H1 (cell line): Measurements from ENCODE around the gene FAM234A. TPM values are rescaled to one million over a fixed set of nuclear protein-coding genes. Genes with fewer than 3 reads are reported as not detected.
A peak's percentile ranks its signal among the peaks of the same experiment; 100 is the strongest.

Experiments used
- CTCF ChIA-PET: fragments of 300-600 bp; sonication (Branson Sonifier 250); formaldehyde crosslinking; loops from one replicate; lab custom pipeline; 2021; ENCODE audit not compliant: partially characterized antibody; lab: Charles Lee
- POLR2A ChIA-PET: fragments of 300-600 bp; sonication (Branson Sonifier 250); formaldehyde crosslinking; loops from one replicate; lab custom pipeline; 2021; ENCODE audit warnings: inconsistent platforms; ENCODE audit not compliant: partially characterized antibody; lab: Charles Lee
- DNase-seq, 2 experiments: peaks; one replicate each; pipeline versions ENCODE4 v3.0.0 to v3.0.0-alpha.2; 2010 to 2022; ENCODE audit warnings: low spot score in 2 of 2, low read depth in 1 of 2, mixed read lengths in 1 of 2
- FAIRE-seq: peaks from 2 replicates; lab custom pipeline; 2011; peaks lifted over from hg19 to GRCh38; lab: Jason Lieb, UNC
- H2AFZ ChIP-seq: 2 replicates; pipeline ENCODE4 v1.8.1; 2012; ENCODE audit warnings: low read length, inconsistent platforms
- H2AK5ac ChIP-seq: 2 replicates; pipeline ENCODE4 v1.6.1; 2013; ENCODE audit warnings: low read depth, low read length
- H2BK120ac ChIP-seq: replicated peaks from 2 replicates; pipeline ENCODE3; 2013; ENCODE audit warnings: low read depth, low read length, inconsistent platforms
- H2BK12ac ChIP-seq: 2 replicates; pipeline ENCODE4 v1.6.1; 2013; ENCODE audit warnings: low read depth, low read length
- H2BK15ac ChIP-seq: 2 replicates; pipeline ENCODE4 v1.6.1; 2013; ENCODE audit warnings: low read length
- H2BK20ac ChIP-seq: 2 replicates; pipeline ENCODE4 v1.6.1; 2013; ENCODE audit warnings: low read length
- H2BK5ac ChIP-seq: 2 replicates; pipeline ENCODE4 v1.6.1; 2013; ENCODE audit warnings: low read depth, low read length
- H3K14ac ChIP-seq: 2 replicates; pipeline ENCODE4 v1.6.1; 2013; ENCODE audit warnings: inconsistent platforms; ENCODE audit not compliant: insufficient read length
- H3K18ac ChIP-seq: 2 replicates; pipeline ENCODE4 v1.6.1; 2013; ENCODE audit warnings: low read length; ENCODE audit errors: extremely low read depth
- H3K23ac ChIP-seq: 2 replicates; pipeline ENCODE4 v1.6.1; 2013; ENCODE audit warnings: inconsistent platforms; ENCODE audit not compliant: insufficient read length
- H3K23me2 ChIP-seq: 2 replicates; pipeline ENCODE4 v1.6.1; 2013; ENCODE audit warnings: low read depth, low read length
- H3K27ac ChIP-seq: 2 replicates; pipeline ENCODE4 v1.6.1; 2011; ENCODE audit warnings: low read depth, low read length, inconsistent platforms
- H3K27me3 ChIP-seq, 4 experiments: replicated peaks in 1 of 4; 1 replicate in 1 of 4; 2 replicates in 3 of 4; pipeline versions ENCODE4 v1.6.1 to v1.8.1; 2011 to 2013; ENCODE audit warnings: low read length in 3 of 4, mild to moderate bottlenecking in 3 of 4, inconsistent platforms in 2 of 4, mixed read lengths in 2 of 4, moderate library complexity in 1 of 4; ENCODE audit not compliant: control insufficient read depth in 3 of 4, insufficient read depth in 3 of 4; ENCODE audit errors: extremely low read depth in 1 of 4
- H3K36me3 ChIP-seq, 4 experiments: 2 replicates each; pipeline versions ENCODE4 v1.6.1 to v1.8.1; 2011 to 2013; ENCODE audit warnings: mild to moderate bottlenecking in 4 of 4, low read length in 3 of 4, moderate library complexity in 2 of 4, control low read depth in 1 of 4, inconsistent platforms in 1 of 4; ENCODE audit not compliant: insufficient read depth in 4 of 4, control insufficient read depth in 2 of 4
- H3K4ac ChIP-seq: replicated peaks from 2 replicates; pipeline ENCODE3; 2013; ENCODE audit warnings: low read length, low read depth, mixed read lengths, inconsistent platforms; ENCODE audit not compliant: insufficient read length
- H3K4me1 ChIP-seq, 4 experiments: replicated peaks in 1 of 4; 1 replicate in 1 of 4; 2 replicates in 3 of 4; pipeline versions ENCODE4 v1.6.1 to v1.8.1; 2011 to 2013; ENCODE audit warnings: low read length in 3 of 4, inconsistent platforms in 2 of 4, mixed read lengths in 1 of 4; ENCODE audit not compliant: insufficient read depth in 4 of 4, control insufficient read depth in 3 of 4
- H3K4me2 ChIP-seq, 2 experiments: 2 replicates each; pipeline versions ENCODE4 v1.6.1 to v1.8.1; 2011 to 2013; ENCODE audit warnings: low read depth in 2 of 2, low read length in 2 of 2, control low read depth in 1 of 2, inconsistent platforms in 1 of 2, mild to moderate bottlenecking in 1 of 2; ENCODE audit not compliant: insufficient read depth in 1 of 2
- H3K4me3 ChIP-seq, 4 experiments: fragments of 200-600, 300-600 bp in 1 of 4; sonication (generic), shearing (Covaris generic), sonication (Bioruptor Twin) in 1 of 4; 2 replicates each; pipeline versions ENCODE4 v1.5.1 to v1.8.1; 2011 to 2016; ENCODE audit warnings: low read length in 4 of 4, low read depth in 3 of 4, control low read depth in 2 of 4, inconsistent platforms in 2 of 4, mild to moderate bottlenecking in 2 of 4, mixed read lengths in 1 of 4, moderate library complexity in 1 of 4; ENCODE audit not compliant: insufficient read depth in 2 of 4; ENCODE audit errors: extremely low read depth in 1 of 4
- H3K56ac ChIP-seq: replicated peaks from 2 replicates; pipeline ENCODE3; 2013; ENCODE audit warnings: low read depth, mild to moderate bottlenecking, mixed read lengths, low read length, inconsistent platforms; ENCODE audit not compliant: insufficient read length
- H3K79me1 ChIP-seq: 2 replicates; pipeline ENCODE4 v1.6.1; 2013; ENCODE audit warnings: low read depth, low read length, control low read depth
- H3K79me2 ChIP-seq, 2 experiments: 2 replicates each; pipeline versions ENCODE4 v1.6.1 to v1.8.1; 2012 to 2013; ENCODE audit warnings: low read length in 2 of 2, mild to moderate bottlenecking in 2 of 2, inconsistent platforms in 1 of 2; ENCODE audit not compliant: insufficient read depth in 2 of 2, control insufficient read depth in 1 of 2
- H3K9ac ChIP-seq, 4 experiments: replicated peaks in 1 of 4; 1 replicate in 1 of 4; 2 replicates in 3 of 4; pipeline versions ENCODE4 v1.6.1 to v1.8.1; 2011 to 2013; ENCODE audit warnings: low read depth in 3 of 4, low read length in 3 of 4, control low read depth in 2 of 4, mild to moderate bottlenecking in 2 of 4, moderate library complexity in 2 of 4, inconsistent platforms in 1 of 4; ENCODE audit errors: extremely low read depth in 1 of 4
- H3K9me3 ChIP-seq, 2 experiments: 2 replicates each; pipeline versions ENCODE4 v1.6.1 to v1.8.1; 2012 to 2013; ENCODE audit warnings: mild to moderate bottlenecking in 2 of 2, moderate library complexity in 2 of 2, control low read depth in 1 of 2, inconsistent platforms in 1 of 2, low read depth in 1 of 2, low read length in 1 of 2, mixed read lengths in 1 of 2; ENCODE audit not compliant: insufficient read depth in 2 of 2
- H4K20me1 ChIP-seq, 2 experiments: replicated peaks in 1 of 2; 2 replicates each; pipeline versions ENCODE3 to v1.8.1; 2011 to 2013; ENCODE audit warnings: inconsistent platforms in 2 of 2, low read length in 2 of 2, mild to moderate bottlenecking in 1 of 2; ENCODE audit not compliant: insufficient read depth in 2 of 2, control insufficient read depth in 1 of 2
- H4K5ac ChIP-seq: 2 replicates; pipeline ENCODE4 v1.6.1; 2013; ENCODE audit warnings: low read length, low read depth, mixed read lengths, inconsistent platforms; ENCODE audit not compliant: insufficient read length
- H4K8ac ChIP-seq: 2 replicates; pipeline ENCODE4 v1.8.0; 2013; ENCODE audit warnings: mild to moderate bottlenecking, moderate library complexity, low read length, inconsistent platforms; ENCODE audit not compliant: insufficient read depth; ENCODE audit errors: extremely low read depth
- H4K91ac ChIP-seq: replicated peaks from 2 replicates; pipeline ENCODE3; 2013; ENCODE audit warnings: low read length, mixed read lengths, inconsistent platforms; ENCODE audit not compliant: insufficient read length
- BACH1 ChIP-seq: IDR thresholded peaks from 2 replicates; pipeline ENCODE4 v1.6.1; 2012; ENCODE audit warnings: low read length, improper control_type of control experiment
- CHD1 ChIP-seq: IDR thresholded peaks from 2 replicates; pipeline ENCODE4 v1.6.1; 2012; ENCODE audit warnings: low read depth, low read length, improper control_type of control experiment
- FOSL1 ChIP-seq: IDR thresholded peaks from 2 replicates; pipeline ENCODE4 v1.6.1; 2011; ENCODE audit warnings: mild to moderate bottlenecking, low read depth, low read length, moderate library complexity; ENCODE audit not compliant: insufficient read depth
- KDM4A ChIP-seq: IDR thresholded peaks from one replicate; pipeline ENCODE4 v1.7.1; 2012; ENCODE audit warnings: low read depth, mild to moderate bottlenecking, moderate library complexity, low read length, inconsistent platforms; ENCODE audit not compliant: severe bottlenecking
- NANOG ChIP-seq: IDR thresholded peaks from 2 replicates; pipeline ENCODE4 v1.6.1; 2011; ENCODE audit warnings: low read length, low read depth, mild to moderate bottlenecking, inconsistent platforms; ENCODE audit not compliant: insufficient read depth, poor library complexity, severe bottlenecking
- PHF8 ChIP-seq: fragments of 200-600 bp; sonication (generic); conservative IDR thresholded peaks from 2 replicates; pipeline ENCODE4 v1.7.1; 2012; ENCODE audit warnings: low read depth, mild to moderate bottlenecking, inconsistent platforms, low read length, moderate library complexity
- SUZ12 ChIP-seq: fragments of 200-600 bp; sonication (generic); IDR thresholded peaks from 2 replicates; pipeline ENCODE4 v1.6.1; 2012; ENCODE audit warnings: mild to moderate bottlenecking, inconsistent platforms, low read length, moderate library complexity, mixed read lengths
- TAF1 ChIP-seq: IDR thresholded peaks from 2 replicates; pipeline ENCODE4 v1.6.1; 2011; ENCODE audit warnings: mild to moderate bottlenecking, low read depth, low read length
- TCF12 ChIP-seq: IDR thresholded peaks from 2 replicates; pipeline ENCODE4 v1.6.1; 2011; ENCODE audit warnings: low read depth, mild to moderate bottlenecking, low read length
- TEAD4 ChIP-seq: IDR thresholded peaks from 2 replicates; pipeline ENCODE4 v1.6.1; 2012; ENCODE audit warnings: low read depth, low read length, inconsistent platforms, mixed read lengths
- ZNF274 ChIP-seq: IDR thresholded peaks from 2 replicates; pipeline ENCODE4 v1.7.0; 2012; ENCODE audit warnings: low read length, borderline replicate concordance; ENCODE audit errors: extremely low read depth
- WGBS, 2 experiments: shearing (Covaris generic) in 1 of 2; methylation state at CpG; one replicate each; pipeline versions ENCODE4 v1.1.6 to v1.1.7; 2013 to 2015; ENCODE audit warnings: low lambda C conversion rate in 2 of 2, mixed read lengths in 2 of 2, inconsistent platforms in 1 of 2, low coverage in 1 of 2, missing lambda C conversion rate in 1 of 2; ENCODE audit not compliant: insufficient replicate concordance in 2 of 2, insufficient coverage in 1 of 2, insufficient read length in 1 of 2; ENCODE audit errors: extremely low coverage in 1 of 2, missing lambda C conversion rate in 1 of 2; 5-methylcytosine and 5-hydroxymethylcytosine counted together
- polyA plus RNA-seq, 7 experiments: library from polyadenylated mRNA; depleted of rRNA in 3 of 7; stranded (reverse) in 5 of 7; unstranded in 2 of 7; fragments of >200 nt in 5 of 7; fragments of 200-250 nt in 2 of 7; gene quantifications; 1 replicate in 5 of 7; 2 replicates in 1 of 7; 4 replicates in 1 of 7; pipeline versions ENCODE4 v1.2.1 to v1.2.3, GENCODE V29; 2011 to 2013; ENCODE audit warnings: missing spikeins in 2 of 7, mixed read lengths in 2 of 7
- total RNA-seq: library from RNA; stranded (reverse); fragmentation: NEBNext Ultra II Directional; extraction: Animal tissue kit (Norgen Biotek cat#: 25700); gene quantifications from 2 replicates; pipeline ENCODE4 v1.2.1, GENCODE V29; 2021
- TF ChIP-seq, protein P1 (sequence below): IDR thresholded peaks from 2 replicates; pipeline ENCODE4 v1.6.1; 2012; ENCODE audit warnings: inconsistent platforms

FAM234A gene
- total and polyA plus RNA-seq, 2 of the 8 experiments (the other 6 are each of a cell fraction or from before 2014, with no cell fraction given): 80.6 to 104 TPM

DNA sequence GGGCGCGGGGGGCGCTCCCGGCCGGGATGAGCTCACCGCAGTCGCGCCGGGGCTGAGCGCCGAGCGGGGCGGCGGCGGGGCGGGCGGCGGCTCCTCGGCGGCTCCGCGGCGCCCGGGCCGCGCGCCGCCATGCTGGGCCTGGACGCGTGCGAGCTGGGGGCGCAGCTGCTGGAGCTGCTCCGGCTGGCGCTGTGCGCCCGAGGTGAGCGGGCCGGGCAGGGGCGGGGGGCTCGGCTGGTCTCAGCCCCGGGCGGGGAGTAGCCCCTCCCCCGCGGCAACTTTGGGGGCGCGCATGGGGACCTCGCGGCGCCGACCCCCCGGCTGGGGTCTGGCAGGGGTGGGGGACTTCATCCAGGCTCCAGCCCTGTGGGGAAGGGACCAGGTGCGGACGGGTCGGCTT is 45.9 kb downstream of the FAM234A start, which contains the start of gene ARHGDIG:
ARHGDIG (plus strand) TSS at position 40 of the 400 bp plus-strand sequence; CDS start at position 130, 90 bp downstream.
- peak within 1 kb of the TSS; percentile 59 to 76 for H3K4me2 ChIP-seq
- H3K79me1 ChIP-seq: no peaks in the 10 kb centered on the region
- ChIA-PET POLR2A (interaction anchor here (1.4 to 1.5 kb wide), 2 partner anchors 10 to 17 kb away, joined by 3 to 4 read pairs; no protein-coding TSS in a partner anchor), CTCF (interaction anchor here (1.1 to 1.9 kb wide), 3 partner anchors 10 to 82 kb away, joined by 3 to 7 read pairs (median 6); no protein-coding TSS in a partner anchor)
- FAIRE-seq (no peak), DNase-seq (no peak)
- H3K56ac ChIP-seq: no peak within 1 kb of the TSS
- H3K4me3 ChIP-seq: peak within 1 kb of the TSS; percentile 44 to 70 (median 44)
- peaks cover 6% of the 10 kb centered on the region; the same call in 1 of the 2 replicates for H3K23me2 ChIP-seq
- H4K91ac ChIP-seq: peak within 1 kb of the TSS; percentile 40
- H3K36me3 ChIP-seq: no peaks in the 10 kb centered on the region
- H2BK12ac ChIP-seq: no peak within 1 kb of the TSS
- H3K27ac ChIP-seq: no peak within 1 kb of the TSS
- H2AK5ac ChIP-seq: no peak within 1 kb of the TSS
- H3K14ac ChIP-seq: no peak within 1 kb of the TSS
- TF ChIP-seq FOSL1 (no peak), BACH1 (no peak), CHD1 (no peak), KDM4A (peak; percentile 60), PHF8 (0 out of 2 replicates have a peak, but pooled peaks have one; percentile 20), NANOG (no peak), SUZ12 (peak; percentile 50; the same call in 1 of the 2 replicates), ZNF274 (no peak), TCF12 (no peak), TEAD4 (no peak), TAF1 (0 out of 2 replicates have a peak, but pooled peaks have one; percentile 11)
- TF ChIP-seq, protein P1, sequence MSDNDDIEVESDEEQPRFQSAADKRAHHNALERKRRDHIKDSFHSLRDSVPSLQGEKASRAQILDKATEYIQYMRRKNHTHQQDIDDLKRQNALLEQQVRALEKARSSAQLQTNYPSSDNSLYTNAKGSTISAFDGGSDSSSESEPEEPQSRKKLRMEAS: 0 out of 2 replicates have a peak, but pooled peaks have one; percentile 7
- H3K23ac ChIP-seq: no peak within 1 kb of the TSS
- H3K9ac ChIP-seq: no peak within 1 kb of the TSS
- H3K4me1 ChIP-seq: peaks cover 0 to 3% (median 0%) of the 10 kb centered on the region in 4 experiments; a peak in 3 of 7 replicates
- peak within 1 kb of the TSS; percentile 68 for H4K8ac ChIP-seq
- no peak within 1 kb of the TSS for H2BK120ac ChIP-seq
- H3K18ac ChIP-seq: peak within 1 kb of the TSS; percentile 71; the same call in 1 of the 2 replicates
- no peak within 1 kb of the TSS for H4K5ac ChIP-seq
- H3K4ac ChIP-seq: no peak within 1 kb of the TSS
- no peak within 1 kb of the TSS for H2BK5ac ChIP-seq
- no peaks in the 10 kb centered on the region for H3K79me2 ChIP-seq
- WGBS, 2 experiments: 2% methylated on average over 9 of the region's 54 CpGs; no CpG with 5 or more reads in 1 of the 2 experiments
- H2BK15ac ChIP-seq: no peak within 1 kb of the TSS
- no peak within 1 kb of the TSS for H2BK20ac ChIP-seq
- peaks cover 0 to 3% of the 10 kb centered on the region in 2 experiments for H4K20me1 ChIP-seq
- H3K27me3 ChIP-seq: peaks cover 12 to 37% (median 30%) of the 10 kb centered on the region in 4 experiments
- H3K9me3 ChIP-seq: no peaks in the 10 kb centered on the region
- H2AFZ ChIP-seq: no peak within 1 kb of the TSS
